ENCODE data around the gene CXXC1.

The CXXC1 gene

DNA sequence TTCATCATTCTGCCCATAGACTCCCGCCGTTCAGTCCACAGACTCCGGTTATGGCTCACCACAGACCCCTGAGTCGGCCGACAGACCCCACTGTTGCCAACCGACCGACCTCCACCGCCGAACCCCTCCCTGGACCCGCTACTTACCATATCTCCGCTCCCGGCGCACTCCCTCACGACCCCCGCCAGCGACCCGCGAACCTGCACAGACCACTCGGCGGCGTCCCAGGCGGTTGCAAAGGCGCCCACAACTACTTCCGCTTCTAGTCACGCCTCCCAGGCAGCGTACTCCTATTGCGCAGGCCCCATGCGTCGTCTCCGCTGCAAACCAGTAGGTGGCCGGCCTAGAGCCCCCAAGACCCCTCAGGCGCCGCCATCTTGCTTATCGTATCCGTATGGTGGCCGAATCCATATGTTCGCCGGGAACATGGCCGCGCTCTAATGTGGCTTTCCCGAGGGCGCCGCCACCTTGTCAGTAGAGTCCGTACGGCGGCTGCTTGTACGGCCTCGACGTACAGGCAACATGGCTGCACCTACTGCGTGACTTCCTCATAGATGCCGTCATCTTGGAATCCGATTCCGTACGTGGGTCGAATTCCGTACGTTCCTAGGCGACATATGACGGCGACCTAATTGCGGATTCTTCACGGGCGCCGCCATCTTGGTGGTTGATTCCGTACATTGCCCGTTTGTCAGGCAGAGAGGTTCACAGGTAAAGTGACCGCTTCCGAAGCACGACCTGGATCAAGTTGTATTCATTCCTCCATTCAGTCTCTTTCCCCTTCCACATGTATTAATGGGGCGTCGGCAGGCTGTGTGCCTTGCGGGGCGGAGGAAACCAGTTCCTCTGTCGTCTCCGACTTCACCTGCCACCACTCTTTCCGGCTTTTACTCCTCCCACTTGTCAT lies at the start of gene CXXC1:
Gene CXXC1 (minus strand): TSS at position 252 of the 907 bp plus-strand sequence. CDS start 103 bp downstream, at position 149.
- Histone ChIP-seq H3K4me1 (no peaks in the 10 kb centered on the region), H3K4me2 (ENCODE audit: low read length) (peak within 1 kb of the TSS; percentile 76), H3K27ac (peak within 1 kb of the TSS; percentile 91), H3K27me3 (ENCODE audit: control insufficient read depth, insufficient read depth, low read length) (no peaks in the 10 kb centered on the region), H3K79me2 (no peaks in the 10 kb centered on the region), H3K9ac (peak within 1 kb of the TSS; percentile 62), H3K4me3 (ENCODE audit: low read depth, low read length) (peak within 1 kb of the TSS; percentile 80), H2AFZ (peak within 1 kb of the TSS; percentile 96), H3K36me3 (ENCODE audit: control insufficient read depth, insufficient read depth, low read length) (no peaks in the 10 kb centered on the region), H3K9me3 (ENCODE audit: control insufficient read depth, low read length) (no peaks in the 10 kb centered on the region)
- TF ChIP-seq, protein P1, sequence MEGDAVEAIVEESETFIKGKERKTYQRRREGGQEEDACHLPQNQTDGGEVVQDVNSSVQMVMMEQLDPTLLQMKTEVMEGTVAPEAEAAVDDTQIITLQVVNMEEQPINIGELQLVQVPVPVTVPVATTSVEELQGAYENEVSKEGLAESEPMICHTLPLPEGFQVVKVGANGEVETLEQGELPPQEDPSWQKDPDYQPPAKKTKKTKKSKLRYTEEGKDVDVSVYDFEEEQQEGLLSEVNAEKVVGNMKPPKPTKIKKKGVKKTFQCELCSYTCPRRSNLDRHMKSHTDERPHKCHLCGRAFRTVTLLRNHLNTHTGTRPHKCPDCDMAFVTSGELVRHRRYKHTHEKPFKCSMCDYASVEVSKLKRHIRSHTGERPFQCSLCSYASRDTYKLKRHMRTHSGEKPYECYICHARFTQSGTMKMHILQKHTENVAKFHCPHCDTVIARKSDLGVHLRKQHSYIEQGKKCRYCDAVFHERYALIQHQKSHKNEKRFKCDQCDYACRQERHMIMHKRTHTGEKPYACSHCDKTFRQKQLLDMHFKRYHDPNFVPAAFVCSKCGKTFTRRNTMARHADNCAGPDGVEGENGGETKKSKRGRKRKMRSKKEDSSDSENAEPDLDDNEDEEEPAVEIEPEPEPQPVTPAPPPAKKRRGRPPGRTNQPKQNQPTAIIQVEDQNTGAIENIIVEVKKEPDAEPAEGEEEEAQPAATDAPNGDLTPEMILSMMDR (IDR thresholded peaks at IDR 0.05), result peak; percentile 51

DNA sequence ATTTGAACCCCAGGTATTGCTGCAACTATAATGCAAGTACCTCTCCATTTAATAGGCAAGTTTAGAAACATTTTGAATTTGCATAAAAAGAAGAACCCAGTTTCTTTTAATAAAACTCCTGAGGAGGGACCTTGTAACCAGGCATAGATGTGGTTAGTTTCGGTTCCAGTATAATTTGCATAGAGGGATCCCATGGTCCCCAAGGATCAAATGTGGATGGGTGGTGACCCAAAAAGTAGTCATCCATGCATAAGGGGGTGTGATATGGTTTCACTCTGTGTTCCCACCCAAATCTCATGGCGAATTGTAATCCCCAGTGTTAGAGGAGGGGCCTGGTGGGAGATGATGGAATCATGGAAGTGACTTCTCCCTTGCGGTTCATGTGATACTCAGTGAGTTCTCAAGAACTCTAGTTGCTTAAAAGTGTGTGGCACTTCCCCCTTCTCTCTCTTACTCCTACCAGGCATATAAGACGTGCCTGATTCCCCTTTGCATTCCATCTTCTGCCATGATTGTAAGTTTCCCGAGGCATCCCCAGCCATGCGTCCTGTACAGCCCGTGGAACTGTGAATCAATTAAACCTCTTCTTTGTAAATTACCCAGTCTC lies 47.2 kb upstream of the CXXC1 start:
- Histone ChIP-seq H3K4me3 (ENCODE audit: low read depth, low read length) (no peak overlapping the region), H2AFZ (no peak overlapping the region), H3K27me3 (ENCODE audit: control insufficient read depth, insufficient read depth, low read length) (no peaks in the 10 kb centered on the region), H3K4me1 (peaks cover 20% of the 10 kb centered on the region), H3K79me2 (no peaks in the 10 kb centered on the region), H3K9ac (no peak overlapping the region), H3K4me2 (ENCODE audit: low read length) (no peak overlapping the region), H3K36me3 (ENCODE audit: control insufficient read depth, insufficient read depth, low read length) (no peaks in the 10 kb centered on the region), H3K9me3 (ENCODE audit: control insufficient read depth, low read length) (no peaks in the 10 kb centered on the region), H3K27ac (no peak overlapping the region)
- TF ChIP-seq, protein P1 (IDR thresholded peaks at IDR 0.05), result no peak

DNA sequence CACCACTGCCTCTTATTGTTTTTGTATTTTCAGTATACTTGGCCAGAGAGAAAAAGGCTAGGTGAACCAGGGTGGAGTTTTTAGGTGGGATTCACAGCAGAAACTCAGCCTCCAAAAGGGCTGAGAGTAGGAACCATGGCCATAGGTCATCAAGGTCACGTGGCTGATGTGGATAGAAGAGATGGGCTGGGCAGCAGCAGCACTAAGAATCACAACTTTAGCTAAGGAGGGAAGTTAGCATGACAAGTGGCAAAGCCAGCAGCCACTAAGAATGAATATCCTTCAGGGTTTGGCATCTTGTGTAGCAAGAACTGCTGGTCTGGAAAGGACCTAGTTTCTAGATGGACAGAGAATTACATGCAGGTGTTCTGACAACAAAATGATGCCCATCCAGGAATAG lies 44.2 kb upstream of the CXXC1 start:
- no peaks in the 10 kb centered on the region for H3K79me2 ChIP-seq
- peaks cover 22% of the 10 kb centered on the region for H3K4me1 ChIP-seq
- no peaks in the 10 kb centered on the region for H3K36me3 ChIP-seq (ENCODE audit: control insufficient read depth, insufficient read depth, low read length)
- TF ChIP-seq, protein P1 (IDR thresholded peaks at IDR 0.05), result no peak
- no peak overlapping the region for H3K4me3 ChIP-seq (ENCODE audit: low read depth, low read length)
- H3K27ac ChIP-seq, result peak overlapping the region; percentile 58
- no peaks in the 10 kb centered on the region for H3K27me3 ChIP-seq (ENCODE audit: control insufficient read depth, insufficient read depth, low read length)
- H3K9ac ChIP-seq, result no peak overlapping the region
- H2AFZ ChIP-seq, result peak overlapping the region; percentile 27
- H3K9me3 ChIP-seq (ENCODE audit: control insufficient read depth, low read length), result no peaks in the 10 kb centered on the region
- H3K4me2 ChIP-seq (ENCODE audit: low read length), result no peak overlapping the region

DNA sequence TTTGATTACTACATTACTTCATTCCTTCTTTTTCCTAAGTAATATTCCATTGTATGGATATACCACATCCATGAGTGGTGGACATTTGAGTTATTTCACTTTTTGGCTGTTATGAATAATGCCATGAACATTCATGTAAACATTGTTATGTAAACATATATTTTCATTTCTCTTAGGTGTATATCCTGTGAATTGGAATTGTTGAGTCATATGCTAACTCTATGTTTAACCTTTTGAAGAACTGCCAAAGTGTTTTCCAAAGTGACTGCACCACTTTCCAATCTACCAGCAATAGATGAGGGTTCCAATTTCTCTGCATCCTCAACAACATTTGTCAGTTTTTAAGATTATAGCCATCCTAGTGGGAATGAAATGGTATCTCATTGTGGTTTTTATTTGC lies 42.7 kb upstream of the CXXC1 start:
- Histone ChIP-seq H3K9ac (no peak overlapping the region), H3K79me2 (no peaks in the 10 kb centered on the region), H3K27ac (no peak overlapping the region), H3K4me3 (ENCODE audit: low read depth, low read length) (no peak overlapping the region), H3K4me1 (peaks cover 23% of the 10 kb centered on the region), H3K4me2 (ENCODE audit: low read length) (no peak overlapping the region), H3K9me3 (ENCODE audit: control insufficient read depth, low read length) (no peaks in the 10 kb centered on the region), H3K36me3 (ENCODE audit: control insufficient read depth, insufficient read depth, low read length) (no peaks in the 10 kb centered on the region), H3K27me3 (ENCODE audit: control insufficient read depth, insufficient read depth, low read length) (no peaks in the 10 kb centered on the region), H2AFZ (no peak overlapping the region)
- TF ChIP-seq, protein P1 (IDR thresholded peaks at IDR 0.05), result no peak

All from parathyroid adenoma (tissue), 2 donors.